T-helper 1 cell treated with Interleukin-12 subunit alpha and Interleukin-12 subunit beta and Interleukin-4 antibody, amounts not matched to agents 30 μg/mL and 1 μg/mL, for 36 hours (primary cell): ENCODE measurements around the gene LCN2.
"Not testable (repeated sequence)": the region's sequence is repeated elsewhere in the genome, so short reads cannot be mapped to it uniquely, and the experiment has no call there.

ENCODE experiments used
- H3K27ac Mint-ChIP-seq: one replicate; pipeline ENCODE4 v1.8.0; 2021; ENCODE audit warnings: mild to moderate bottlenecking, mixed read lengths
- H3K27me3 Mint-ChIP-seq: one replicate; pipeline ENCODE4 v1.8.0; 2021; ENCODE audit warnings: low read depth, mixed read lengths
- H3K36me3 Mint-ChIP-seq: one replicate; pipeline ENCODE4 v1.8.0; 2021; ENCODE audit warnings: low read depth, mixed read lengths
- H3K4me1 Mint-ChIP-seq: one replicate; pipeline ENCODE4 v1.8.0; 2021; ENCODE audit warnings: low read depth, mixed read lengths
- H3K4me3 Mint-ChIP-seq: one replicate; pipeline ENCODE4 v1.8.0; 2021; ENCODE audit warnings: mild to moderate bottlenecking, moderate library complexity, mixed read lengths
- H3K9me3 Mint-ChIP-seq: one replicate; pipeline ENCODE4 v1.8.0; 2021; ENCODE audit warnings: mixed read lengths

The LCN2 gene

GRCh38 chr9:128130651-128131050 is 18.6 kb upstream of the LCN2 start:
- H3K9me3 Mint-ChIP-seq, H3K27ac Mint-ChIP-seq, H3K4me3 Mint-ChIP-seq, H3K36me3 Mint-ChIP-seq: not testable (repeated sequence)
- H3K27me3 Mint-ChIP-seq = peaks cover 31% of the 10 kb centered on the region
- H3K4me1 Mint-ChIP-seq = peaks cover 25% of the 10 kb centered on the region

GRCh38 chr9:128131346-128131745 is 17.9 kb upstream of the LCN2 start:
- not testable (repeated sequence) for H3K36me3 Mint-ChIP-seq, H3K9me3 Mint-ChIP-seq, H3K4me3 Mint-ChIP-seq, H3K27ac Mint-ChIP-seq
- Mint-ChIP-seq H3K27me3 (peaks cover 35% of the 10 kb centered on the region), H3K4me1 (peaks cover 22% of the 10 kb centered on the region)

GRCh38 chr9:128132139-128132538 is 17.1 kb upstream of the LCN2 start:
- H3K9me3 Mint-ChIP-seq, H3K4me3 Mint-ChIP-seq: not testable (repeated sequence)
- peaks cover 36% of the 10 kb centered on the region for H3K27me3 Mint-ChIP-seq

GRCh38 chr9:128135561-128135960 is 13.7 kb upstream of the LCN2 start:
- not testable (repeated sequence) for H3K36me3 Mint-ChIP-seq, H3K4me3 Mint-ChIP-seq, H3K9me3 Mint-ChIP-seq

More at GRCh38 chr9:128132139-128132538, 17.1 kb upstream of the LCN2 start:
- H3K36me3 Mint-ChIP-seq, H3K27ac Mint-ChIP-seq: not testable (repeated sequence)
- H3K4me1 Mint-ChIP-seq = peaks cover 19% of the 10 kb centered on the region

GRCh38 chr9:128136816-128137793 is 12.1 kb upstream of the LCN2 start:
- peaks cover 39% of the 10 kb centered on the region for H3K27me3 Mint-ChIP-seq
- H3K27ac Mint-ChIP-seq = no peak overlapping the region
- H3K4me3 Mint-ChIP-seq = no peak overlapping the region
- peaks cover 13% of the 10 kb centered on the region for H3K4me1 Mint-ChIP-seq
- H3K36me3 Mint-ChIP-seq = no peaks in the 10 kb centered on the region
- H3K9me3 Mint-ChIP-seq = no peaks in the 10 kb centered on the region

More at GRCh38 chr9:128135561-128135960, 13.7 kb upstream of the LCN2 start:
- Mint-ChIP-seq H3K4me1 (peaks cover 10% of the 10 kb centered on the region), H3K27me3 (peaks cover 39% of the 10 kb centered on the region)
- H3K27ac Mint-ChIP-seq = not testable (repeated sequence)

GRCh38 chr9:128138001-128138400 is 11.3 kb upstream of the LCN2 start:
- H3K4me1 Mint-ChIP-seq = peaks cover 11% of the 10 kb centered on the region
- no peak overlapping the region for H3K4me3 Mint-ChIP-seq
- H3K36me3 Mint-ChIP-seq = no peaks in the 10 kb centered on the region
- H3K9me3 Mint-ChIP-seq = no peaks in the 10 kb centered on the region
- H3K27ac Mint-ChIP-seq = no peak overlapping the region
- H3K27me3 Mint-ChIP-seq = peaks cover 34% of the 10 kb centered on the region

- Mint-ChIP-seq H3K9me3 (no peaks in the 10 kb centered on the region), H3K4me1 (peaks cover 13% of the 10 kb centered on the region), H3K27me3 (peaks cover 18% of the 10 kb centered on the region), H3K4me3 (no peak overlapping the region), H3K36me3 (no peaks in the 10 kb centered on the region), H3K27ac (no peak overlapping the region)
These were observed 9.6 kb upstream of the LCN2 start for GRCh38 chr9:128139621-128140020.

- peaks cover 4% of the 10 kb centered on the region for H3K27me3 Mint-ChIP-seq
- H3K27ac Mint-ChIP-seq = no peak overlapping the region
- H3K36me3 Mint-ChIP-seq = no peaks in the 10 kb centered on the region
- no peaks in the 10 kb centered on the region for H3K9me3 Mint-ChIP-seq
- H3K4me3 Mint-ChIP-seq = no peak overlapping the region
- peaks cover 9% of the 10 kb centered on the region for H3K4me1 Mint-ChIP-seq
These were observed 7.6 kb upstream of the LCN2 start for GRCh38 chr9:128141604-128142003.

- Mint-ChIP-seq H3K27ac (peak overlapping the region; percentile 29), H3K4me3 (peak overlapping the region; percentile 8)
These were observed 7.2 kb upstream of the LCN2 start for GRCh38 chr9:128142061-128142460.

GRCh38 chr9:128142596-128142995 is 6.7 kb upstream of the LCN2 start:
- Mint-ChIP-seq H3K4me1 (peaks cover 9% of the 10 kb centered on the region), H3K27me3 (no peaks in the 10 kb centered on the region), H3K27ac (no peak overlapping the region), H3K9me3 (no peaks in the 10 kb centered on the region), H3K4me3 (no peak overlapping the region), H3K36me3 (no peaks in the 10 kb centered on the region)

More at GRCh38 chr9:128142061-128142460, 7.2 kb upstream of the LCN2 start:
- H3K36me3 Mint-ChIP-seq = no peaks in the 10 kb centered on the region
- peaks cover 9% of the 10 kb centered on the region for H3K4me1 Mint-ChIP-seq
- H3K27me3 Mint-ChIP-seq = peaks cover 4% of the 10 kb centered on the region
- no peaks in the 10 kb centered on the region for H3K9me3 Mint-ChIP-seq

GRCh38 chr9:128143525-128144238 is 5.6 kb upstream of the LCN2 start:
- Mint-ChIP-seq H3K36me3 (no peaks in the 10 kb centered on the region), H3K9me3 (no peaks in the 10 kb centered on the region), H3K27me3 (no peaks in the 10 kb centered on the region), H3K4me1 (peaks cover 9% of the 10 kb centered on the region), H3K27ac (no peak overlapping the region), H3K4me3 (no peak overlapping the region)

GRCh38 chr9:128144239-128145181 is 4.7 kb upstream of the LCN2 start:
- H3K4me3 Mint-ChIP-seq = no peak overlapping the region
- no peaks in the 10 kb centered on the region for H3K36me3 Mint-ChIP-seq
- no peak overlapping the region for H3K27ac Mint-ChIP-seq
- peaks cover 9% of the 10 kb centered on the region for H3K4me1 Mint-ChIP-seq
- no peaks in the 10 kb centered on the region for H3K9me3 Mint-ChIP-seq
- no peaks in the 10 kb centered on the region for H3K27me3 Mint-ChIP-seq

- peaks cover 9% of the 10 kb centered on the region for H3K4me1 Mint-ChIP-seq
- H3K4me3 Mint-ChIP-seq = no peak overlapping the region
- no peak overlapping the region for H3K27ac Mint-ChIP-seq
- no peaks in the 10 kb centered on the region for H3K27me3 Mint-ChIP-seq
- no peaks in the 10 kb centered on the region for H3K9me3 Mint-ChIP-seq
- H3K36me3 Mint-ChIP-seq = no peaks in the 10 kb centered on the region
These were observed 3.7 kb upstream of the LCN2 start for GRCh38 chr9:128145536-128145935.

GRCh38 chr9:128145951-128146351 is 3.3 kb upstream of the LCN2 start:
- Mint-ChIP-seq H3K27ac (no peak overlapping the region), H3K36me3 (no peaks in the 10 kb centered on the region)

More at GRCh38 chr9:128145951-128146351, 3.3 kb upstream of the LCN2 start:
- Mint-ChIP-seq H3K9me3 (no peaks in the 10 kb centered on the region), H3K4me1 (peaks cover 9% of the 10 kb centered on the region), H3K27me3 (no peaks in the 10 kb centered on the region), H3K4me3 (no peak overlapping the region)
